ENCODE data around the gene PTPN14.

The PTPN14 gene

GRCh38 chr1:214317734-214318133 lies 233.7 kb downstream of the PTPN14 start:
- Histone ChIP-seq H3K27me3 (ENCODE audit: insufficient read depth, poor library complexity, severe bottlenecking) (no peaks in the 10 kb centered on the region), H3K27ac (replicated peaks) (no peak overlapping the region), H3K4me3 (replicated peaks; ENCODE audit: insufficient read depth, low read length) (no peak overlapping the region)
- no peak for TF ChIP-seq SPI1 (IDR thresholded peaks at IDR 0.05; ENCODE audit: borderline replicate concordance, low read depth)
- no peak for TF ChIP-seq GABPA (IDR thresholded peaks at IDR 0.05; ENCODE audit: low read depth)
- no peak for TF ChIP-seq REST (IDR thresholded peaks at IDR 0.05; ENCODE audit: insufficient replicate concordance, low read depth)
- no peak for TF ChIP-seq POLR2AphosphoS5 (IDR thresholded peaks at IDR 0.05; ENCODE audit: low read depth)
- no peak for TF ChIP-seq CTCF (IDR thresholded peaks at IDR 0.05; ENCODE audit: insufficient read depth, low read length)
- no peak for DNase-seq (ENCODE audit: low read depth in 1 of 2, low spot score in 1 of 2)

GRCh38 chr1:214317300-214317699 lies 234.1 kb downstream of the PTPN14 start:
- no peak for DNase-seq (ENCODE audit: low read depth in 1 of 2, low spot score in 1 of 2)
- Histone ChIP-seq H3K27ac (replicated peaks) (no peak overlapping the region), H3K27me3 (ENCODE audit: insufficient read depth, poor library complexity, severe bottlenecking) (no peaks in the 10 kb centered on the region), H3K4me3 (replicated peaks; ENCODE audit: insufficient read depth, low read length) (no peak overlapping the region)
- TF ChIP-seq SPI1 (IDR thresholded peaks at IDR 0.05; ENCODE audit: borderline replicate concordance, low read depth), result no peak
- no peak for TF ChIP-seq CTCF (IDR thresholded peaks at IDR 0.05; ENCODE audit: insufficient read depth, low read length)
- TF ChIP-seq GABPA (IDR thresholded peaks at IDR 0.05; ENCODE audit: low read depth), result no peak
- no peak for TF ChIP-seq POLR2AphosphoS5 (IDR thresholded peaks at IDR 0.05; ENCODE audit: low read depth)
- TF ChIP-seq REST (IDR thresholded peaks at IDR 0.05; ENCODE audit: insufficient replicate concordance, low read depth), result no peak

- H3K4me3 ChIP-seq (replicated peaks; ENCODE audit: insufficient read depth, low read length), result no peak overlapping the region
- no peaks in the 10 kb centered on the region for H3K27me3 ChIP-seq (ENCODE audit: insufficient read depth, poor library complexity, severe bottlenecking)
- no peak overlapping the region for H3K27ac ChIP-seq (replicated peaks)
- DNase-seq (ENCODE audit: low read depth in 1 of 2, low spot score in 1 of 2), result no peak
- TF ChIP-seq POLR2AphosphoS5 (IDR thresholded peaks at IDR 0.05; ENCODE audit: low read depth) (no peak), SPI1 (IDR thresholded peaks at IDR 0.05; ENCODE audit: borderline replicate concordance, low read depth) (no peak), REST (IDR thresholded peaks at IDR 0.05; ENCODE audit: insufficient replicate concordance, low read depth) (no peak), GABPA (IDR thresholded peaks at IDR 0.05; ENCODE audit: low read depth) (no peak), CTCF (IDR thresholded peaks at IDR 0.05; ENCODE audit: insufficient read depth, low read length) (no peak)
Measured at GRCh38 chr1:214316593-214316992, 234.8 kb downstream of the PTPN14 start.
